HepG2 (cell line): ENCODE results near the gene NHERF2. TPM values are rescaled to one million over a fixed set of nuclear protein-coding genes. Genes with fewer than 3 reads are reported as not detected.

Source experiments
- AKAP8 ChIP-seq: sonication (generic); formaldehyde crosslinking; IDR thresholded peaks from 2 replicates; pipeline ENCODE4 v1.5.1; 2020; ENCODE audit warnings: mild to moderate bottlenecking, missing genetic modification reagents
- ATF5 ChIP-seq: sonication (generic); formaldehyde crosslinking; IDR thresholded peaks from 2 replicates; pipeline ENCODE4 v1.4.0; 2020; ENCODE audit warnings: mild to moderate bottlenecking, low read depth, missing genetic modification reagents
- ATF7-NPFF ChIP-seq: sonication (generic); formaldehyde crosslinking; IDR thresholded peaks from 2 replicates; pipeline ENCODE4 v1.8.1; 2023; ENCODE audit warnings: mild to moderate bottlenecking, low read depth, missing genetic modification reagents, moderate library complexity
- CENPBD1 ChIP-seq: sonication (generic); formaldehyde crosslinking; IDR thresholded peaks from 2 replicates; pipeline ENCODE4 v1.8.0; 2022; ENCODE audit warnings: missing genetic modification reagents, low read depth, mild to moderate bottlenecking, borderline replicate concordance
- DMAP1 ChIP-seq: IDR thresholded peaks from 2 replicates; pipeline ENCODE4 v1.6.1; 2016
- GZF1 ChIP-seq: sonication (generic); formaldehyde crosslinking; IDR thresholded peaks from 2 replicates; pipeline ENCODE4 v1.5.1; 2020; ENCODE audit warnings: mild to moderate bottlenecking, missing genetic modification reagents
- IKZF4 ChIP-seq: sonication (generic); formaldehyde crosslinking; IDR thresholded peaks from 2 replicates; pipeline ENCODE4 v1.5.1; 2020; ENCODE audit warnings: borderline replicate concordance, mild to moderate bottlenecking, low read depth, missing genetic modification reagents; ENCODE audit errors: not compliant biosample characterization
- JUN ChIP-seq: sonication (generic); formaldehyde crosslinking; IDR thresholded peaks from 2 replicates; pipeline ENCODE4 v1.4.0; 2020; ENCODE audit warnings: mild to moderate bottlenecking, missing genetic modification reagents
- KDM6A ChIP-seq: IDR thresholded peaks from 2 replicates; pipeline ENCODE4 v1.6.1; 2016; ENCODE audit warnings: low read depth
- NFE2L1 ChIP-seq: sonication (generic); formaldehyde crosslinking; IDR thresholded peaks from 2 replicates; pipeline ENCODE4 v1.4.0; 2020; ENCODE audit warnings: missing genetic modification reagents, mild to moderate bottlenecking, borderline replicate concordance
- NFKB2 ChIP-seq: sonication (generic); formaldehyde crosslinking; IDR thresholded peaks from 2 replicates; pipeline ENCODE4 v1.4.0; 2020; ENCODE audit warnings: missing genetic modification reagents, borderline replicate concordance
- NR2C2 ChIP-seq: sonication (generic); formaldehyde crosslinking; IDR thresholded peaks from 2 replicates; pipeline ENCODE4 v1.4.0; 2020; ENCODE audit warnings: missing genetic modification reagents, mild to moderate bottlenecking, moderate library complexity, borderline replicate concordance
- NRL ChIP-seq: sonication (generic); formaldehyde crosslinking; IDR thresholded peaks from 2 replicates; pipeline ENCODE4 v1.5.0; 2020; ENCODE audit warnings: missing genetic modification reagents, mild to moderate bottlenecking, moderate library complexity, borderline replicate concordance
- PAF1 ChIP-seq: IDR thresholded peaks from 2 replicates; pipeline ENCODE4 v1.6.1; 2016; ENCODE audit warnings: missing genetic modification reagents, missing compliant biosample characterization
- POGZ ChIP-seq: sonication (generic); formaldehyde crosslinking; IDR thresholded peaks from 2 replicates; pipeline ENCODE4 v1.4.0; 2020; ENCODE audit warnings: mild to moderate bottlenecking, missing genetic modification reagents
- SALL1 ChIP-seq: sonication (generic); formaldehyde crosslinking; IDR thresholded peaks from 2 replicates; pipeline ENCODE4 v1.8.0; 2022; ENCODE audit warnings: mild to moderate bottlenecking, missing genetic modification reagents
- SIX1 ChIP-seq: sonication (generic); formaldehyde crosslinking; IDR thresholded peaks from 2 replicates; pipeline ENCODE4 v1.4.0; 2020; ENCODE audit warnings: missing genetic modification reagents, borderline replicate concordance
- SRY ChIP-seq: sonication (generic); formaldehyde crosslinking; IDR thresholded peaks from 2 replicates; pipeline ENCODE4 v1.8.0; 2022; ENCODE audit warnings: mild to moderate bottlenecking, missing genetic modification reagents
- STAG1 ChIP-seq: sonication (generic); formaldehyde crosslinking; IDR thresholded peaks from 2 replicates; pipeline ENCODE4 v1.4.0; 2020; ENCODE audit warnings: missing genetic modification reagents
- THAP9 ChIP-seq: sonication (generic); formaldehyde crosslinking; IDR thresholded peaks from 2 replicates; pipeline ENCODE4; 2020; ENCODE audit warnings: missing genetic modification reagents, mild to moderate bottlenecking, borderline replicate concordance
- YEATS4 ChIP-seq: sonication (generic); formaldehyde crosslinking; IDR thresholded peaks from 2 replicates; pipeline ENCODE4 v1.4.0; 2020; ENCODE audit warnings: missing genetic modification reagents, borderline replicate concordance
- ZBTB1 ChIP-seq: sonication (generic); formaldehyde crosslinking; IDR thresholded peaks from 2 replicates; pipeline ENCODE4 v1.4.0; 2020; ENCODE audit warnings: missing genetic modification reagents, borderline replicate concordance
- ZFX ChIP-seq: sonication (generic); formaldehyde crosslinking; IDR thresholded peaks from 2 replicates; pipeline ENCODE4 v1.4.0; 2020; ENCODE audit warnings: mild to moderate bottlenecking, low read depth, missing genetic modification reagents, moderate library complexity
- ZKSCAN5 ChIP-seq: sonication (generic); formaldehyde crosslinking; IDR thresholded peaks from 2 replicates; pipeline ENCODE4 v1.5.1; 2020; ENCODE audit warnings: mild to moderate bottlenecking, missing genetic modification reagents
- ZNF207 ChIP-seq: fragments of 450-650 bp; IDR thresholded peaks from 2 replicates; pipeline ENCODE4 v1.6.1; 2016; ENCODE audit warnings: antibody characterized with exemption, borderline replicate concordance
- ZNF335 ChIP-seq: sonication (generic); formaldehyde crosslinking; IDR thresholded peaks from 2 replicates; pipeline ENCODE4 v1.4.0; 2020; ENCODE audit warnings: missing genetic modification reagents
- ZNF616 ChIP-seq: sonication (generic); formaldehyde crosslinking; IDR thresholded peaks from 2 replicates; pipeline ENCODE4 v1.5.0; 2020; ENCODE audit warnings: low read depth, mild to moderate bottlenecking, missing genetic modification reagents
- ZNF672 ChIP-seq: sonication (generic); formaldehyde crosslinking; IDR thresholded peaks from 2 replicates; pipeline ENCODE4 v1.8.1; 2022; ENCODE audit warnings: missing genetic modification reagents
- polyA plus RNA-seq, 8 experiments: library from polyadenylated mRNA; depleted of rRNA in 3 of 8; stranded (reverse) in 7 of 8; unstranded in 1 of 8; fragments of >200 nt; fragmentation: Illumina TruSeq in 4 of 8; extraction: Trizol in 4 of 8; gene quantifications; 2 replicates each; pipeline versions ENCODE4 v1.2.1 to v1.2.3, GENCODE V29; 2011 to 2016; ENCODE audit warnings: low read depth in 4 of 8, missing spikeins in 1 of 8, mixed read lengths in 1 of 8; ENCODE audit not compliant: insufficient read depth in 1 of 8
- total RNA-seq, 5 experiments: library from RNA; depleted of rRNA; stranded (reverse); fragments of >200 nt; fragmentation: Illumina TruSeq; extraction: Trizol; gene quantifications; 2 replicates each; pipeline ENCODE4 v1.2.3, GENCODE V29; 2016; ENCODE audit warnings: low read depth in 1 of 5

NHERF2 gene
- total and polyA plus RNA-seq, 2 of the 13 experiments (the other 11 are each of a cell fraction or from before 2014, with no cell fraction given), result 23.7 to 39.3 TPM

- TF ChIP-seq POGZ (CRISPR knock-in tag) (no peak), PAF1 (CRISPR knock-in tag) (no peak), ATF7-NPFF (CRISPR knock-in tag) (peak; percentile 46; the same call in 1 of the 2 replicates), ZNF207 (no peak), SIX1 (CRISPR knock-in tag) (no peak), IKZF4 (CRISPR knock-in tag) (peak; percentile 39), ZBTB1 (CRISPR knock-in tag) (no peak), KDM6A (CRISPR knock-in tag) (no peak), STAG1 (peak; percentile 71), ZNF672 (CRISPR knock-in tag) (no peak), ZKSCAN5 (CRISPR knock-in tag) (no peak), NFE2L1 (no peak), NFKB2 (CRISPR knock-in tag) (peak; percentile 55; the same call in 1 of the 2 replicates), DMAP1 (CRISPR knock-in tag) (peak; percentile 58; the same call in 1 of the 2 replicates), ATF5 (CRISPR knock-in tag) (no peak), THAP9 (no peak), ZFX (peak; percentile 83), NR2C2 (CRISPR knock-in tag) (peak; percentile 37; the same call in 1 of the 2 replicates), AKAP8 (CRISPR knock-in tag) (0 out of 2 replicates have a peak, but pooled peaks have one; percentile 58), GZF1 (CRISPR knock-in tag) (0 out of 2 replicates have a peak, but pooled peaks have one; percentile 62), JUN (no peak), SALL1 (CRISPR knock-in tag) (peak; percentile 73), YEATS4 (CRISPR knock-in tag) (peak; percentile 55; the same call in 1 of the 2 replicates), ZNF616 (CRISPR knock-in tag) (no peak), ZNF335 (CRISPR knock-in tag) (0 out of 2 replicates have a peak, but pooled peaks have one; percentile 29), NRL (CRISPR knock-in tag) (no peak; the same call in 1 of the 2 replicates), SRY (CRISPR knock-in tag) (no peak), CENPBD1 (CRISPR knock-in tag) (no peak)
These were observed 22.7 kb upstream of the NHERF2 start (continued) for GRCh38 chr16:2003827-2004641.
